Adrenal gland (tissue), 5 donors: Measurements from ENCODE around the gene ADCK1.

ENCODE experiments used
- CTCF ChIP-seq, 6 experiments: fragments of 450-650 bp in 4 of 6; fragments of 200-600 bp in 2 of 6; sonication (generic) in 1 of 6; IDR thresholded peaks; 1 replicate in 5 of 6; 2 replicates in 1 of 6; pipeline versions ENCODE4 v1.5.1 to v1.8.0; 2016 to 2021; ENCODE audit warnings: antibody characterized with exemption in 6 of 6, mild to moderate bottlenecking in 2 of 6, moderate library complexity in 1 of 6
- POLR2A ChIP-seq, 2 donors: fragments of 450-650 bp; IDR thresholded peaks; one replicate each; pipeline ENCODE4 v1.6.1; 2017; ENCODE audit warnings: antibody characterized with exemption in 2 of 2, mild to moderate bottlenecking in 2 of 2, moderate library complexity in 1 of 2
- donor health status: DM: no; HTN: no; CAD: no.

DNA sequence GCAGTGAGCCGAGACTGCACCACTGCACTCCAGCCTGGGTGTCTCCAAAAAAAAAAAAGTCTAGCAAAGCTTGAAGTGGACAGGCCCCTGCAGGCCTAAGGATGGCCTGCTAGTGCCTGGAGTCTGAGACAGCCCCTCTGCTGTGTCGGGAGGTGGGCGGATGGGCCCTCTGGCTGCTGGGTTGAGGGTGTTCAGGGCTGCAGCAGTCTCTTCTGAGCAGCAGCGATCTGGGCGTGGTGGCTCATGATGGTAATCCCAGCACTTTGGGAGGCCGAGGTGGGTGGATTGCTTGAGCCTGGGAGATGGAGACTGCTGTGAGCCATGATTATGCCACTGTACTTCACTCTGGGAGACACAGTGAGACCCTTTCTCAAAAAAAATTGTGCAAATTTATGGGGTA lies 57.0 kb downstream of the ADCK1 start:
- TF ChIP-seq POLR2A (IDR thresholded peaks at IDR 0.05): no peak
- TF ChIP-seq CTCF (IDR thresholded peaks at IDR 0.05): no peak
